A204.1 (cell line): ENCODE measurements around the gene SLC66A2.
"Not testable (repeated sequence)": the region's sequence is repeated elsewhere in the genome, so short reads cannot be mapped to it uniquely, and the experiment has no call there.

Experiments
- FAIRE-seq: peaks from 2 replicates; lab custom pipeline; 2012; peaks lifted over from hg19 to GRCh38; lab: Jason Lieb, UNC

The SLC66A2 gene

DNA sequence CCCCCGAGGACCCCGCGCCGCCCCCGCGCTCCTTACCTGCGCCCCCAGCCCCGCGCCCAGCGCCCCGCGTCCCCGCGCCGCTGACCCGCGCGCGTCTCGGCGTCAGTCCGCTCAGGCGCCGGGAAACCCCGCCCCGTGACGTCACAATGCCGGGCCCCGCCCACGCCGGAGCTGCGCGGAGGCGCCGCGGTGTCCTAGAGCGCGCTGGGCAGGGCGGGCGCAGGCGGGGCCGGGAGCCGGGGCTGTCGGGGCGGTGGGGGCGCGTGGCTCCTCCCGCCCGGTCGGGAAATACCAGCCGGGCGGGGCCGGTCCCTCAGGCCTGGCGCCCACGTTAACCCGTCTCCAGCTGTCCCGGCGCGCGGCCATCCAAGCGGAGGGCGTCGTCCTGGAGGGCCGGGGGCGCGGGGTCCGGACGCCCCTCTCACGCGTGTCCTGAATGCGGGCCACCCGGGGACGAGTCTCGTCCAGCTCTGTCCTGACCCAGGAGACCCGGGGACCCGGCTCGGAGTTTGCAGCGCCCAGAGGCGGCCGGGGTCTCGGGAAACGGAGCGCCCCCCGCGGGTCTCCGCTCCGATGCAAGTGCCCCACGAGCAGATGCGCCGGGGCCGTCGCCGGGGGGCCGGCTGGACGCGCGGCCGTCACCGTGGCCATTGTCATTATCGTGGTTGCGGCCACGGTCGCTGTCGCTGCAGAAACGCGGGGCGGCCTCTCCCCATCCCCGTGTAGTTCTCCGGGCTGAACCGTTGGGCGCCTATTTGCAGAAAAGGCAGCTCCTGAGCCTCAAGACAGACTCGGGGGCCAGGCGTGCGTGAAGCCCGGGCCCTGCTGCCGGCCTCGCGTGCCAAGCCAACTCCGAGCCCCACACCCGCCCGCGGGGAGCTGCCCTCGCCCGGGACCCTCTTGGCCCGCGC is at the start of gene SLC66A2:
TSS of gene SLC66A2 (minus strand) at position 109 of the 911 bp plus-strand sequence. CDS start 727 bp downstream, outside the sequence.
- no peak for FAIRE-seq

GRCh38 chr18:80000877-80001276 is 49.4 kb upstream of the SLC66A2 start:
- FAIRE-seq: no peak

- FAIRE-seq: not testable (repeated sequence)
Measured at GRCh38 chr18:79999701-80000100, 48.2 kb upstream of the SLC66A2 start.

- no peak for FAIRE-seq
Measured at GRCh38 chr18:79991494-79991893, 40.0 kb upstream of the SLC66A2 start.

DNA sequence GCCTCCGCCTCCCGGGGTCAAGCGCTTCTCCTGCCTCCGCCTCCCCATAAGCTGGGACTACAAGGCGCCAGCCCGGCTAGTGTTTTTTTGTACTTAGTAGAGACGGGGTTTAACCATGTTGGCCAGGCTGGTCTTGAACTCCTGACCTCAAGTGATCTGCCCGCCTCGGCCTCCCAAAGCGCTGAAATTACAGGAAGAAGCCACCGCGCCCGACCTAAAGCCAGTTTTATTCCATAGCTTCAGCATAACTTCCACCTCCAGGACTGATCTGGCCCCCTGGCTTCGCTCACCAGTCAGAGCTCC is 37.7 kb upstream of the SLC66A2 start:
- no peak for FAIRE-seq

DNA sequence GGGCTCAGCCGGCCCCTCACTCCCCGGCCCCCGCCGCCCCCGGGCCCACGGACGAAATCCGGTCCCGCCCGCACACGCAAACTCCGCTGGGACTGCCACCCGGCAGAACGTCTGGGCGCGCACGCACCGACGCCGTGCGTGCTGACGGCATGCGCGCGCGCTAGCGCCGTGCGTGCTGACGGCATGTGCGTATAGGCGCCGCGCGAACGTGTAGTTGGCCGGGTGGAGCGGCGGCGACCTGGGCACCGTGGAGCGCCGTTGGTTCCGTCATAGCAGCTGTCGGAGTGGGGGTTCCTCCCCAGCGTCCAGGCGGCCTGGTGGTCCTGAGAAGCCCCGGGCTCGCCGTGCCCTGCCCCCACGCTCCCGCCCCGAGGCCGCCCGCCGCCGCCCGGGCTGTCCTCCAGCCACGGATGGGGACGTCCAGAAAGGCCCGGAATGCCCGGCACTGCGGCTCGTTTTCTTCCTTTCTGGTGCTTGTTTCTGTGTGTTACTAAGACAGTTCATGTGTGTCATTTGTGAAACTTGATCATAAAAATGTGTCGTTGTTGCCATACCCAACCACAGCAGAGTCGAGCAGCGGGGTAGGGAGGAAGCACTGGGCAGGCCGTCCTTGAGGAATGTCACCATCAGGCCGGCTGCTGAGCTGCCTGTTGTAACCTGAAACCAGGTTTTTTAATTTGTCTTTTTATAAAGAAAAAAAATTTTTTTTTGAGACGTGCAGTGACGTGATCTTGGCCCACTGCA is 37.2 kb upstream of the SLC66A2 start, which contains the start of gene TXNL4A:
TSS of gene TXNL4A (minus strand) at position 113 of the 744 bp plus-strand sequence. CDS start 171 bp downstream, outside the sequence.
- no peak for FAIRE-seq

DNA sequence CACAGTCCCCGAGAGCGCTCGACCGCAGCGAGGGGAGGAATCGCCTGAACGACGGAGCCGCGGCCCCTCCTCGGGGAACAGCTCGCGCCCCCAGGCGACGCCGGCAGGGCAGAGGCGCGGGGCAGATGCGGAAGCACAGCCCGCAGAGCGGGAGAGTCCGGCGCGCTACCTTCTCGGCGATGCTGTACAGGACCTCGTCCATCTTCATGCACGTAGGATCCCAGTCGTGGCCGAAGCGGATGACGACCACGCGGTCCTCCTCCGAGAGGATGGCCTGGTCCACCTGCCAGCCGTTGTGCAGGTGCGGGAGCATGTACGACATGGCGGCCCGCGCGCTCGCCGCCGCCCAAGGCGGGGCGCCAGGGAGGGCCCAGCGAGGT is 36.6 kb upstream of the SLC66A2 start:
- FAIRE-seq: no peak

DNA sequence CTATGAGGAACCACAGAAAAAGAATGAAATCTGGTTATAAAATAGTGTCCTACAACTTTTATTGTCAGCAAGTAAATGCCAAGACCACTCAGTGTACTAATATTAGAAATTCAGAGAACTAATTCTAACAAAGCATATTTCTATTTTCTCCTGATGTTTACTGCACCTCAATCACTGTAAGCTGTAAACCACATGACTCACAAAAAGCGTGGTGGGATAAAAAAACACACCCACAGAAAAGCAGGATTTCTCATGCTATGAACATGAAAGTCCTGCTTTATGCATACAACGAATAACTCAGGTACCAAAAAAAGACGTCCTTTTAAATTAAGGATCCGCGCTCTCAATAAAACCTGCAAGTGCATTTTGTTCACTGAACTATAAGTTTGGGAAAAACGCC is 36.1 kb upstream of the SLC66A2 start:
- no peak for FAIRE-seq

- FAIRE-seq: no peak
Measured at GRCh38 chr18:79986726-79987125, 35.3 kb upstream of the SLC66A2 start.

DNA sequence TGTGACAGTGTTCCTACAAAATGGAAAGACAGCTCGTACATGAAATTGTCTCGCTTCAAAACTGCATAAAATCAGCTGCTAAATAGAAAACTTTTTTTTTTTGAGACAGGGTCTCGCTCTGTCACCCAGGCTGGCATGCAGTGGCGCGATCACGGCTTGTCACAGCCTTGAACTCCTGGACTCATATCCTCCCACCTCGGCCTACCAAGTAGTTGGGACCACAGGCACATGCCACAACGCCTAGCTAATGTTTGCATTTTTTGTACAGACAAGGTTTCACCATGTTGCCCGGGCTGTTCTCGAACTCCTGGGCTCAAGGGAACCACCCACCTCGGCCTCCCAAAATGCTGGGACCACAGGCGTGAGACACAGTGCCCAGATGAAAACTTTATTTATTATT is 33.7 kb upstream of the SLC66A2 start:
- FAIRE-seq: no peak

DNA sequence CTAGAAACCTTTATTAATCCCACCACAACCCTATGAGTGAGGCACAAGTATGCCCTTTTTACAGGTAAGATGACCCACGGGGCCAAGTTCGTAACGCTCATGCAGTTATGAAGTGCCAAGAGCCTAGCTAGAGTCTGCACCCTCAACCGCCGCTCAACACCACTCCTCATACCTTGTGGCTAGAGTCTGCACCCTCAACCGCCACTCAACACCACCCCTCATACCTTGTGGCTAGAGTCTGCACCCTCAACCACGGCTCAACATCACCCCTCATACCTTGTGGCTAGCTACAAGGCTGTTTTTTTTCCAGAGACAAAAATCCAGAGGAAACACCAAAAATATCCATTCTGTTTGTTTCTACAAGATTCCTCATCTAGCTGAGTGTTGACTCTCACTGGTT is 32.3 kb upstream of the SLC66A2 start:
- FAIRE-seq: no peak

GRCh38 chr18:79983253-79983652 is 31.8 kb upstream of the SLC66A2 start:
- FAIRE-seq: no peak

- no peak for FAIRE-seq
Measured at GRCh38 chr18:79982736-79983135, 31.3 kb upstream of the SLC66A2 start.

GRCh38 chr18:79980585-79980984 is 29.1 kb upstream of the SLC66A2 start:
- FAIRE-seq: no peak

GRCh38 chr18:79979843-79980242 is 28.4 kb upstream of the SLC66A2 start:
- FAIRE-seq: no peak

- FAIRE-seq: no peak
Measured at GRCh38 chr18:79975985-79976680, 24.7 kb upstream of the SLC66A2 start.

DNA sequence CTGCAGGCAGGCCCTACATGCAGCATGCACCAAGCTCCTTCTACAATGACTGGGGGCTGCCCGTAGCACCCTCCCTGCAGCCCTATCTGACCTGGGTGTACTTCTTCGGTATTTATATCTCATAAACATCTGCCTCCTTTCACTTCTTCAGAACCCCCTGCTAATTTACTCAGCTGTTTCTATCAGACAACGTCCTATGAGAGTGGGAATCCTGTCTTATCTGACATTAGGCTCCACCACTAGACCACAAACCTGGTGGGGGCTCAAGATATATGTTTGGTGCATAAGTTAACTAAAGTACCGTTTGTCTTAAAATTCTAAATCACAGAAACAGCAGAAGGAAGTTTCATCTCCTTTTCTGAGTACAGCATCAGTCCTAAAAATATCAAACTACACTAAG is 23.6 kb upstream of the SLC66A2 start:
- FAIRE-seq: no peak

DNA sequence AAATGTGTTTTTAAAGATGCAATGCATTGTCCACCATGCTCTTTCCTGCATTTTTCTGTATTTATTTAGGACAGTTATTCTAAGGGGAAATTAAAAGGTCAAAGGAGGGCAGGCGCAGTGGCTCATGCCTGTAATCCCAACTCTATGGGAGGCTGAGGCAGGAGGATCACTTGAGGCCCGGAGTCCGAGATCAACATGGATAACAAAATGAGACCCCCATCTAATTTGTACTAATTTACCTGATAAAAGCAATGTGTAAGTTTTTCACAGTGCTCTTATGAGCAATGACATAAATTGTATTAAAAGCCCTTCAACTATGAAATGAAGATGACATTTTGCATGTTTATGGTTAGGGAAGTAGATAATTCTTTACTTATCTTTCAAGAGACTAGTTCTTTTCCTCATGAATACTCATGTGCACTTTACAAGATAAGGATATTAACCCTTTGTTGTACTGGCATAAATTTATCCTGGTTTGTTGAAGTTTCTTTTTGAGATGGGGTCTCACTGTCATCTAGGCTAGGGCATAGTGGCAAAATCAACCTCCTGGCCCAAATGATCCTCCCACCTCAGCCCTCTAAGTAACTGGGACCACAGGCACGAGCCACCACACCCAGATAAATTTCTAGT is 22.7 kb upstream of the SLC66A2 start:
- FAIRE-seq: no peak

- no peak for FAIRE-seq
Measured at GRCh38 chr18:79973517-79973916, 22.1 kb upstream of the SLC66A2 start.

DNA sequence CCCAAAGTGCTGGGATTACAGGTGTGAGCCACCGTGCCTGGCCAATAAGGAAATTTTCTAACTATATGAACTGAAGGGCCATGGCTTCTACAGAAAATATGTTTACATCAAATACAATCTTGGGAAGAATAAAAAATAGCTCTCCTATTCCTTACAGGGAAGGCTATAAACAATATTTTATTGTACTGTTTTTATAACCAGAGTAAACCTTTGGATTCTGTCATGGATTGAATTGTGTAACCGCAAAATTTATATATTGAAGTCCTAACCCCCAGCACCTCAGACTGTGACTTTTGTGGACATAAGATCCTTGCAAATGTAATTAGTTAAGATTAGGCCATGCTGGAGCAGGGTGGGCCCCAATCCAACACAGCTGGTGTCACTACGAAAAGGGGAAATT is 21.3 kb upstream of the SLC66A2 start:
- no peak for FAIRE-seq

- no peak for FAIRE-seq
Measured at GRCh38 chr18:79971986-79972385, 20.5 kb upstream of the SLC66A2 start.

- FAIRE-seq: no peak
Measured at GRCh38 chr18:79971211-79971952, 19.9 kb upstream of the SLC66A2 start.
